Activated naive CD4-positive, alpha-beta T cell treated with anti-CD3 and anti-CD28 coated beads for 36 hours (primary cell): Measurements from ENCODE around the gene LHX2. TPM values are rescaled to one million over a fixed set of nuclear protein-coding genes. Genes with fewer than 3 reads are reported as not detected.
A peak's percentile ranks its signal among the peaks of the same experiment; 100 is the strongest.

Experiments
- CTCF ChIA-PET: fragments of 350-600 bp; sonication (Branson Sonifier 250); formaldehyde crosslinking; loops from one replicate; lab custom pipeline; 2021; ENCODE audit warnings: antibody characterized with exemption; lab: Charles Lee
- DNase-seq: peaks from one replicate; pipeline ENCODE4 v3.0.0-alpha.2; 2020
- H3K27ac Mint-ChIP-seq: one replicate; pipeline ENCODE4 v1.8.0; 2021; ENCODE audit warnings: mild to moderate bottlenecking, mixed read lengths
- H3K27me3 Mint-ChIP-seq: one replicate; pipeline ENCODE4 v1.8.0; 2021; ENCODE audit warnings: low read depth, mixed read lengths
- H3K36me3 Mint-ChIP-seq: one replicate; pipeline ENCODE4 v1.8.0; 2021; ENCODE audit warnings: low read depth, mixed read lengths
- H3K4me1 Mint-ChIP-seq: one replicate; pipeline ENCODE4 v1.8.0; 2021; ENCODE audit warnings: low read depth, mixed read lengths
- H3K4me3 Mint-ChIP-seq: one replicate; pipeline ENCODE4 v1.8.0; 2021; ENCODE audit warnings: mild to moderate bottlenecking, moderate library complexity, mixed read lengths
- H3K9me3 Mint-ChIP-seq: one replicate; pipeline ENCODE4 v1.8.0; 2021; ENCODE audit warnings: mixed read lengths
- intact Hi-C: fragments of 100-400 bp; cut with micrococcal nuclease; formaldehyde crosslinking; loops from one replicate; pipeline ENCODE4 v1.15.1; 2023
- total RNA-seq, 2 experiments: library from RNA; stranded (reverse); gene quantifications; one replicate each; pipeline ENCODE4 v1.2.3, GENCODE V29; 2021

The LHX2 gene
- total RNA-seq, 2 experiments from 2014 or later: not detected

- DNase-seq: no peak
- H3K4me3 Mint-ChIP-seq: no peak overlapping the region
- intact Hi-C loops: loop anchor here (1.0 to 5.0 kb wide), 6 partner anchors 45 to 687 kb away; no protein-coding TSS in a partner anchor
- H3K36me3 Mint-ChIP-seq: no peaks in the 10 kb centered on the region
- peaks cover 70% of the 10 kb centered on the region for H3K27me3 Mint-ChIP-seq
- H3K9me3 Mint-ChIP-seq: no peaks in the 10 kb centered on the region
- H3K27ac Mint-ChIP-seq: no peak overlapping the region
- CTCF ChIA-PET: interaction anchor here (0.7 to 4.1 kb wide), 14 partner anchors 8 to 656 kb away, joined by 3 to 31 read pairs (median 6); no protein-coding TSS in a partner anchor
- peaks cover 11% of the 10 kb centered on the region for H3K4me1 Mint-ChIP-seq
Measured at GRCh38 chr9:124041817-124042116, 30.2 kb downstream of the LHX2 start.

GRCh38 chr9:124042201-124042721 lies 30.7 kb downstream of the LHX2 start:
- no peak overlapping the region for H3K27ac Mint-ChIP-seq
- H3K9me3 Mint-ChIP-seq: no peaks in the 10 kb centered on the region
- intact Hi-C loops: loop anchor here (5.0 kb wide), 1 partner anchor 640 kb away; no protein-coding TSS in a partner anchor
- no peaks in the 10 kb centered on the region for H3K36me3 Mint-ChIP-seq
- H3K4me1 Mint-ChIP-seq: peaks cover 11% of the 10 kb centered on the region
- DNase-seq: no peak
- CTCF ChIA-PET: interaction anchor here (0.6 to 4.1 kb wide), 7 partner anchors 10 to 526 kb away, joined by 3 to 31 read pairs (median 4); no protein-coding TSS in a partner anchor
- no peak overlapping the region for H3K4me3 Mint-ChIP-seq
- H3K27me3 Mint-ChIP-seq: peaks cover 72% of the 10 kb centered on the region

GRCh38 chr9:124044448-124044847 lies 32.9 kb downstream of the LHX2 start:
- Mint-ChIP-seq H3K9me3 (no peaks in the 10 kb centered on the region), H3K27me3 (peaks cover 64% of the 10 kb centered on the region), H3K4me3 (no peak overlapping the region), H3K36me3 (no peaks in the 10 kb centered on the region), H3K27ac (no peak overlapping the region), H3K4me1 (peaks cover 11% of the 10 kb centered on the region)
- CTCF ChIA-PET: no interaction called here
- intact Hi-C loops: loop anchor here (5.0 kb wide), 1 partner anchor 642 kb away; no protein-coding TSS in a partner anchor
- DNase-seq: no peak

GRCh38 chr9:124045076-124045829 lies 33.7 kb downstream of the LHX2 start:
- Mint-ChIP-seq H3K27me3 (peaks cover 61% of the 10 kb centered on the region), H3K4me3 (no peak overlapping the region), H3K36me3 (no peaks in the 10 kb centered on the region), H3K27ac (no peak overlapping the region), H3K9me3 (no peaks in the 10 kb centered on the region), H3K4me1 (peaks cover 8% of the 10 kb centered on the region)
- CTCF ChIA-PET: no interaction called here
- intact Hi-C loops: no loop called here
- peak; percentile 25 for DNase-seq

DNA sequence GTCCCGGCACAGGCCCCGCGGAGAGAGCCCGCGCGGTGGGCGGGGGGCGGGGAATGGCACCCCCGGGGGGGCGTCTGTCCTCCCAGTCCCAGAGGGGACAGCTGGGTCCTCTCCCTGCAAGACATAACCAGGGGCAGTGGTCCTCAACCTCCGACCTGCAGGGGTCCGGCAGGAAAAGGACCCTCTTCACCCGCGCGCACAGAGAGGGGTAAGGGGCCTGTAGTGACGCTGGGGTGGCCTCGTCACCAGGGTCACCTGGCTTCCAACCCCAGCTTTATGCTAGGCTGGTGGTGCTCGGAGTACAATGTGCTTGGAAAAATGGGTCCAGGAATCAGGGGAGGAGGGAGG lies 34.2 kb downstream of the LHX2 start:
- Mint-ChIP-seq H3K9me3 (no peaks in the 10 kb centered on the region), H3K4me3 (no peak overlapping the region), H3K27ac (no peak overlapping the region), H3K36me3 (no peaks in the 10 kb centered on the region), H3K4me1 (peaks cover 5% of the 10 kb centered on the region), H3K27me3 (peaks cover 62% of the 10 kb centered on the region)
- DNase-seq: no peak
- intact Hi-C loops: no loop called here
- CTCF ChIA-PET: no interaction called here

DNA sequence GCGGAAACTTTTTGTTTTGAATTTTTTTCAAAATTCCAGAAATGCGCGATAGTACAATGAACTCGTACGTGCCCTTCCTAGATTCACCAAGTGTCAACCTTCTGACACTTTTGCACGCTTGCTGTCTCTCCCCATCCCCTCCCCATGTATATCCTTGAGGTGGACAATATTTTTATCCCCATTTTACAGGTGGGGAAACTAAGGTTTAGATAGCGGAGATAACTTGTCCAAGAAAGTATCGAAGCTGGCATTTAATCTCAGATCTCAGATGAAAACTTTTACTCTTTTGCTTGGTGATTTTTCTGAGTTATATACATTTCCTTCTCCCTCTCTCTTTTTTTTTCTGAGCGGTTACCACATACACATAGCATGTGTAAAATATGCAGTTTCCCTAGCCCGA lies 34.6 kb downstream of the LHX2 start:
- peaks cover 5% of the 10 kb centered on the region for H3K4me1 Mint-ChIP-seq
- no peak overlapping the region for H3K27ac Mint-ChIP-seq
- no peak overlapping the region for H3K4me3 Mint-ChIP-seq
- DNase-seq: no peak
- peaks cover 62% of the 10 kb centered on the region for H3K27me3 Mint-ChIP-seq
- CTCF ChIA-PET: no interaction called here
- H3K9me3 Mint-ChIP-seq: no peaks in the 10 kb centered on the region
- intact Hi-C loops: no loop called here
- no peaks in the 10 kb centered on the region for H3K36me3 Mint-ChIP-seq

GRCh38 chr9:124047251-124047672 lies 35.7 kb downstream of the LHX2 start:
- H3K9me3 Mint-ChIP-seq: no peaks in the 10 kb centered on the region
- intact Hi-C loops: no loop called here
- peaks cover 55% of the 10 kb centered on the region for H3K27me3 Mint-ChIP-seq
- CTCF ChIA-PET: no interaction called here
- no peak for DNase-seq
- H3K4me1 Mint-ChIP-seq: peaks cover 2% of the 10 kb centered on the region
- H3K36me3 Mint-ChIP-seq: no peaks in the 10 kb centered on the region
- no peak overlapping the region for H3K4me3 Mint-ChIP-seq
- H3K27ac Mint-ChIP-seq: no peak overlapping the region

DNA sequence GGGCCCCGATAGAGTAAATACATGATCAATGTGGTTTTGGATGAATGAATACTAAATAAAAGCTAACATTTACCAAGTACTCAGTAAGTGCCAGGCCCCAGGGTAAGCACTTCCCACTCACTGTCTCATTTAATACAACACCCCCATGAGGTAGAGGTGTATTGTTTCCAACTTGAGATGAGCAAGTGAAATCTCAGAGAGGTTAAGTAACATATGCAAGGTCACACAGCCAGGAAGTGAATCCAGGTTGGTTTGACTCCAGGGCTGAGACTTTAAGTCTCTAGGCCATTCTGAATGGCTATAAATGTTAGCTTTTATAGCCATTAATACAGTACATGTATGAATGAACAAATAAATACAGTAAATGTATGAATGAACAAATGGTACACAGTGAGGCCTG lies 39.4 kb downstream of the LHX2 start:
- CTCF ChIA-PET: interaction anchor here (1.2 to 1.7 kb wide), 3 partner anchors 10 to 94 kb away, joined by 3 to 7 read pairs (median 5); no protein-coding TSS in a partner anchor
- Mint-ChIP-seq H3K27ac (no peak overlapping the region), H3K9me3 (no peaks in the 10 kb centered on the region), H3K4me3 (no peak overlapping the region), H3K27me3 (peaks cover 57% of the 10 kb centered on the region), H3K36me3 (no peaks in the 10 kb centered on the region), H3K4me1 (peaks cover 2% of the 10 kb centered on the region)
- no peak for DNase-seq
- intact Hi-C loops: no loop called here

- H3K27me3 Mint-ChIP-seq: peaks cover 51% of the 10 kb centered on the region
- H3K36me3 Mint-ChIP-seq: no peaks in the 10 kb centered on the region
- intact Hi-C loops: no loop called here
- no peak overlapping the region for H3K27ac Mint-ChIP-seq
- H3K9me3 Mint-ChIP-seq: no peaks in the 10 kb centered on the region
- CTCF ChIA-PET: interaction anchor here (1.7 kb wide), 1 partner anchor 12 kb away, joined by 5 read pairs; no protein-coding TSS in a partner anchor
- H3K4me1 Mint-ChIP-seq: no peaks in the 10 kb centered on the region
- DNase-seq: no peak
- no peak overlapping the region for H3K4me3 Mint-ChIP-seq
Measured at GRCh38 chr9:124052401-124052800, 40.8 kb downstream of the LHX2 start.

GRCh38 chr9:124054582-124055227 lies 43.1 kb downstream of the LHX2 start:
- Mint-ChIP-seq H3K27ac (no peak overlapping the region), H3K4me3 (no peak overlapping the region), H3K27me3 (peaks cover 44% of the 10 kb centered on the region), H3K36me3 (no peaks in the 10 kb centered on the region), H3K4me1 (no peaks in the 10 kb centered on the region), H3K9me3 (no peaks in the 10 kb centered on the region)
- CTCF ChIA-PET: no interaction called here
- intact Hi-C loops: no loop called here
- peak; percentile 55 for DNase-seq

- no peak for DNase-seq
- H3K27me3 Mint-ChIP-seq: peaks cover 12% of the 10 kb centered on the region
- H3K4me1 Mint-ChIP-seq: no peaks in the 10 kb centered on the region
- H3K27ac Mint-ChIP-seq: no peak overlapping the region
- no peaks in the 10 kb centered on the region for H3K36me3 Mint-ChIP-seq
- no peak overlapping the region for H3K4me3 Mint-ChIP-seq
- intact Hi-C loops: no loop called here
- CTCF ChIA-PET: no interaction called here
- no peaks in the 10 kb centered on the region for H3K9me3 Mint-ChIP-seq
Measured at GRCh38 chr9:124060844-124061605, 49.5 kb downstream of the LHX2 start.

DNA sequence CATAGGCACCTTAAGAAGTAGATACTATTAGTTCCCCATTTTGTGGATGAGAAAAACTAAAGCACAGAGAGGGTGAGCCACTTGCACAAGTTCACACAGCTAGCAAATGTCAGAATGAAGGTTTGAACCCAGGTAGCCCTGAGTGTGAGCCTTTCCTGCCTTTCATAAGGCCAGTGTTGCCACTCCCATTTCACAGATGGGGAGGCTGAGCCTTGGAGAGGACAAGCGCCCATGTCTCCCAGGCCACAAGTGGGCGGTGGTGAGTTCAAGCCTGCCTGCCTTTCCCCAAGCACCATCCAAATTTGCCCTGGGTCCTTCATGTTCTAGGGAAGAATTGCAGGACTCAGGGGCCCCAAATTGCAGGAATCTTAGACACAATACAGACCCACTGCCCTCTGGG lies 50.6 kb downstream of the LHX2 start:
- peaks cover 8% of the 10 kb centered on the region for H3K27me3 Mint-ChIP-seq
- intact Hi-C loops: no loop called here
- DNase-seq: peak; percentile 19
- H3K4me3 Mint-ChIP-seq: no peak overlapping the region
- CTCF ChIA-PET: no interaction called here
- no peaks in the 10 kb centered on the region for H3K36me3 Mint-ChIP-seq
- no peaks in the 10 kb centered on the region for H3K9me3 Mint-ChIP-seq
- no peaks in the 10 kb centered on the region for H3K4me1 Mint-ChIP-seq
- no peak overlapping the region for H3K27ac Mint-ChIP-seq
